ENCODE data around the gene ARPC1A. TPM values are rescaled to one million over a fixed set of nuclear protein-coding genes. Genes with fewer than 3 reads are reported as not detected.

Gene ARPC1A
- total RNA-seq, 1 donor from 2014 or later = 51.6 TPM

GRCh38 chr7:99392659-99393354 is 67.1 kb downstream of the ARPC1A start:
- TF ChIP-seq CTCF (IDR thresholded peaks at IDR 0.05) = no peak
- peaks cover 79% of the 10 kb centered on the region for H3K36me3 Mint-ChIP-seq (ENCODE audit: low read depth)
- H3K4me1 Mint-ChIP-seq = peaks cover 28% of the 10 kb centered on the region
- H3K27me3 Mint-ChIP-seq = no peaks in the 10 kb centered on the region
- CTCF ChIA-PET = interaction anchor here (0.8 to 1.4 kb wide), 3 partner anchors 15 to 28 kb away, joined by 4 to 5 read pairs (median 4); partner anchors contain the start of genes BUD31 and PDAP1
- intact Hi-C loops (cut with micrococcal nuclease) = loop anchor here (1.0 kb wide), 3 partner anchors 12 to 19 kb away; partner anchors contain the start of genes ARPC1B, BUD31 and PDAP1
- H3K4me3 Mint-ChIP-seq = peak overlapping the region; percentile 84
- no peaks in the 10 kb centered on the region for H3K9me3 Mint-ChIP-seq
- ATAC-seq (ENCODE audit: low read depth) = peak; percentile 92
- POLR2A ChIA-PET = interaction anchor here (0.5 to 4.0 kb wide), 12 partner anchors 9 to 165 kb away, joined by 3 to 62 read pairs (median 5); partner anchors contain the start of genes ARPC1A, ARPC1B, BUD31 and PDAP1
- peak; percentile 79 for DNase-seq
- peak overlapping the region; percentile 78 for H3K27ac Mint-ChIP-seq

- POLR2A ChIA-PET = interaction anchor here (0.5 to 4.0 kb wide), 12 partner anchors 9 to 164 kb away, joined by 3 to 62 read pairs (median 5); partner anchors contain the start of genes ARPC1A, ARPC1B, BUD31 and PDAP1
- DNase-seq = no peak
Observed at GRCh38 chr7:99393355-99394187, 67.9 kb downstream of the ARPC1A start.

GRCh38 chr7:99394188-99394502 is 68.4 kb downstream of the ARPC1A start:
- Mint-ChIP-seq H3K4me3 (no peak overlapping the region), H3K27ac (peak overlapping the region; percentile 53), H3K27me3 (no peaks in the 10 kb centered on the region), H3K9me3 (no peaks in the 10 kb centered on the region), H3K4me1 (peaks cover 28% of the 10 kb centered on the region), H3K36me3 (ENCODE audit: low read depth) (peaks cover 81% of the 10 kb centered on the region)
- CTCF ChIA-PET = interaction anchor here (1.4 kb wide), 1 partner anchor 28 kb away, joined by 4 read pairs; no protein-coding TSS in a partner anchor
- ATAC-seq (ENCODE audit: low read depth) (no peak), DNase-seq (no peak)
- intact Hi-C loops (cut with micrococcal nuclease) = no loop called here
- POLR2A ChIA-PET = interaction anchor here (0.5 to 4.0 kb wide), 8 partner anchors 8 to 164 kb away, joined by 3 to 62 read pairs (median 5); partner anchors contain the start of genes ARPC1A, BUD31, PDAP1 and ZNF655
- TF ChIP-seq CTCF (IDR thresholded peaks at IDR 0.05) = no peak

More at GRCh38 chr7:99393355-99394187, 67.9 kb downstream of the ARPC1A start:
- no peak for TF ChIP-seq CTCF (IDR thresholded peaks at IDR 0.05)
- no peak for ATAC-seq (ENCODE audit: low read depth)
- intact Hi-C loops (cut with micrococcal nuclease) = loop anchor here (1.0 kb wide), 3 partner anchors 12 to 19 kb away; partner anchors contain the start of genes ARPC1B, BUD31 and PDAP1
- Mint-ChIP-seq H3K36me3 (ENCODE audit: low read depth) (peaks cover 78% of the 10 kb centered on the region), H3K27me3 (no peaks in the 10 kb centered on the region), H3K27ac (peak overlapping the region; percentile 78), H3K4me1 (peaks cover 28% of the 10 kb centered on the region), H3K4me3 (peak overlapping the region; percentile 84), H3K9me3 (no peaks in the 10 kb centered on the region)
- CTCF ChIA-PET = interaction anchor here (0.8 to 1.4 kb wide), 4 partner anchors 14 to 29 kb away, joined by 4 to 5 read pairs (median 4); partner anchors contain the start of genes BUD31 and PDAP1

DNA sequence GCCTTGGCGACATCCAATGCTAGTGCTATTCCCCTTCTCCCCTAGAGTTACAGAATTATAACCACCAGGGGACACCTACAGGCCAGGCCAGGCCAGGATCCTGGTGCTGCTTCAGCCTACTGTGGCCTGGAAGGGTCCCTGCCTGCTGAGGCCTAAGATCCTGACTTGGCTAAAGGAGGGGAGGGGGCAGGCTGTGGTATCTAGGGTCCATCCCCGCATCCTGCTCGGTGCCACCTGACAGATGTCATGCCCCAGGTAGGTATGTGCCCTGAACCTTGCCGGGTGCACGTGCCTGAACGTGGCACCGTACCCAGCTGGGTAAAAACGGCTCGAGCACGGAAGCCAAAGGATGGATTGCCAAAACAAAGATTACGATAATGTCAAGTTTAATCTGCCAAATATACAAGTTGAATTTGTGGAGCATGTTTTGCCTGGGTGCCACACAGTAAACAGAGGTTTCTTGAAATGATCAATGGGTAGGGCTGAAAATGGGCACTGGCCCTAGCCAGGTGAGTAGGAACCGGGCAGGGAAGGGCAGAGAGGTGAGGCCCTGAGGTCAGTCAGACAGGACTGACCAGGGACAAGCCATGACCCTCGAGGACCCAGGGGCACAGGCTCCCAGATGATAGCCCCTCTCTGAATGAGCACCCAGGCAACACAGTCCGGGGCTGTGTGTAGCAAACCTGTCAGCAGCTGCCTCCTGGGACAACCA is 70.1 kb downstream of the ARPC1A start:
- DNase-seq (no peak), ATAC-seq (ENCODE audit: low read depth) (no peak)
- H3K4me3 Mint-ChIP-seq = no peak overlapping the region
- H3K4me1 Mint-ChIP-seq = peaks cover 27% of the 10 kb centered on the region
- peak overlapping the region; percentile 61 for H3K27ac Mint-ChIP-seq
- POLR2A ChIA-PET = interaction anchor here (1.2 to 1.3 kb wide), 2 partner anchors 21 kb away, joined by 3 read pairs; no protein-coding TSS in a partner anchor
- intact Hi-C loops (cut with micrococcal nuclease) = no loop called here
- H3K27me3 Mint-ChIP-seq = no peaks in the 10 kb centered on the region
- CTCF ChIA-PET = no interaction called here
- TF ChIP-seq CTCF (IDR thresholded peaks at IDR 0.05) = no peak
- H3K36me3 Mint-ChIP-seq (ENCODE audit: low read depth) = peaks cover 87% of the 10 kb centered on the region
- no peaks in the 10 kb centered on the region for H3K9me3 Mint-ChIP-seq

Data from activated B cell treated with CpG ODN at 0.5 μM for 24 hours (primary cell).